GM19397 (cell line): ENCODE results near the gene IFNGR1.

Source experiments
- ATAC-seq: cut with Tn5 transposase; IDR thresholded peaks from one replicate; pipeline ENCODE4 v1.9.1; 2021; ENCODE audit warnings: mild to moderate bottlenecking, moderate library complexity; ENCODE audit not compliant: unreplicated experiment

Gene IFNGR1

DNA sequence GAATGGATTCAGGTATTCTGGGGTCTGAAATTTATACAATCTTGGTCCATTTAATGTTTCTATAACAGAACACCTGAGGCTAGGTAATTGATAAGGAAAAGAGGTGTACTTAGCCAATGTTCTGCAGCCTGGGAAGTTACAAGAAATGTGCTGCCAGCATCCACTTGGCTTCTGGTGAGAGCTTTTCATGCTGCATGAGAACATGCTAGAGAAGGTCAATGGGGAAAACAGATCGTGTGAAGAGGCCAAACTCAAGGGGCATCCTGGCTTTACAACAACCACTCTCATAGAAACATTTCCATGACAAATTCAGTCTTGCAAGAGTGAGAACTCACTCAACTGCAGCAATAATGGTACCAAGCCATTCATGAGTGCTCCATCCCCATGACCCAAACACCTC is 62.5 kb downstream of the IFNGR1 start:
- ATAC-seq: no peak

DNA sequence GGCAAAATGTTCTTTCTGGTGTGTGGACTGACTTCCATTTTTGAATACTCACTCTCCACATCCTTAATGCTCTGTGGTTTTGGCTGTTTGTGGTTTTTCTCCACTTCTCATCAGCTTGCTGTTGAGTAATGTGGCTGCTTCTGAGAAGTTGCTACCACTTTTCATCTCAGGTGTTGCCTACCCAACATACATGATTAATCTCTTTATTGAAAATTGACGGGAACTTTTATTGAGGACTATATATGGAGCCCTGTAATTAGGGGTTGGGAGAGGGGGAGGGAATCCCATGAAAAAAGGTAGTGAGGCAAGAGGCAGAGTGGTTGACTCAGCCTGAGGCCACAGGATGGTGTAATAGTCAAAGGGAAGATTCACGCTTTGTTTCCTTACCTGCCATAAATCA is 63.4 kb downstream of the IFNGR1 start:
- no peak for ATAC-seq

GRCh38 chr6:137150072-137150471 is 69.1 kb downstream of the IFNGR1 start:
- no peak for ATAC-seq

DNA sequence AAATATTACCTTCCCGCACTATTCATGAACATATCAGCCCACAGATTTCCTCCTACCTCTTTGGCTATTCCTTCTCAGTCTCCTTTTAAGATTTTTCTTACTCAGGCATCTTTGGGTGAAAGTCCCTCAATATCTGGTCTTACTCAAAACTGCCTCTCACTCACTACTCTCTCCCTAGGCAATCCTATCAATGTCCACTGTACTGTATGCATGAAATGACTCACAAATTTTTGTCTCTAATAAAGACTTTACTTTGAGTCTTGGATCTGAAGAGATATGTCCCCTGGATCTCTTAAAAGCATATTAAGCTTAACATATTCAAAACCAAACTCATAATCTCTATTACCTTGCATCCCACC is 70.2 kb downstream of the IFNGR1 start:
- no peak for ATAC-seq

- no peak for ATAC-seq
Measured at GRCh38 chr6:137148306-137149034, 70.7 kb downstream of the IFNGR1 start.
